C4-2B (cell line): ENCODE results near the gene PSTPIP1.

Experiments used
- CTCF ChIP-seq: fragments of 450-650 bp; conservative IDR thresholded peaks from 2 replicates; pipeline ENCODE4 v1.5.1; 2017; ENCODE audit warnings: mild to moderate bottlenecking
- ZFX ChIP-seq: fragments of 450-650 bp; IDR thresholded peaks from 2 replicates; pipeline ENCODE4 v1.6.1; 2017

GRCh38 chr15:77060546-77060945 lies 65.6 kb downstream of the PSTPIP1 start:
- TF ChIP-seq CTCF (no peak), ZFX (no peak)
